WTC11 (cell line): ENCODE measurements around the gene OR6C6. TPM values are rescaled to one million over a fixed set of nuclear protein-coding genes. Genes with fewer than 3 reads are reported as not detected.

ENCODE experiments used
- total RNA-seq: library from RNA; stranded (reverse); gene quantifications from 3 replicates; pipeline ENCODE4 v1.2.3, GENCODE V29; 2021

The OR6C6 gene
- total RNA-seq, 1 experiment from 2014 or later: not detected

Other genes with a start within 250 kb of the OR6C6 start
- not detected in 3 replicates for gene OR9K2, start 170.2 kb downstream of the OR6C6 start, total RNA-seq
- not detected in 3 replicates for gene OR10A7, start 75.5 kb downstream of the OR6C6 start, total RNA-seq
- gene OR6C74, start 52.0 kb downstream of the OR6C6 start, total RNA-seq: not detected in 3 replicates
- gene OR6C1, start 17.8 kb upstream of the OR6C6 start, total RNA-seq: not detected in 3 replicates
- gene OR6C3, start 34.2 kb upstream of the OR6C6 start, total RNA-seq: not detected in 3 replicates
- not detected in 3 replicates for gene OR6C75, start 66.4 kb upstream of the OR6C6 start, total RNA-seq
- gene OR6C65, start 104.0 kb upstream of the OR6C6 start, total RNA-seq: not detected in 3 replicates
- gene OR6C76, start 129.7 kb upstream of the OR6C6 start, total RNA-seq: not detected in 3 replicates
- not detected in 3 replicates for gene OR6C2, start 147.5 kb upstream of the OR6C6 start, total RNA-seq
- gene OR6C70, start 173.6 kb upstream of the OR6C6 start, total RNA-seq: not detected in 3 replicates
- gene OR6C68, start 195.8 kb upstream of the OR6C6 start, total RNA-seq: not detected in 3 replicates